Upper lobe of right lung (tissue), 1 donor: ENCODE results near the gene TAF3. TPM values are rescaled to one million over a fixed set of nuclear protein-coding genes. Genes with fewer than 3 reads are reported as not detected.

ENCODE experiments used
- ATAC-seq: fragments of 200-7000 bp; cut with Tn5 transposase; one replicate; pipeline ENCODE4 v1.9.1; 2020; ENCODE audit warnings: mild to moderate bottlenecking, moderate library complexity
- DNase-seq: peaks from one replicate; pipeline ENCODE4 v3.0.0-alpha.2; 2020
- H3K27ac ChIP-seq: fragments of 200-600 bp; one replicate; pipeline ENCODE4 v1.8.0; 2022
- H3K27me3 ChIP-seq: fragments of 200-600 bp; one replicate; pipeline ENCODE4 v1.8.0; 2022; ENCODE audit warnings: mild to moderate bottlenecking
- H3K36me3 ChIP-seq: fragments of 200-600 bp; one replicate; pipeline ENCODE4 v1.8.0; 2022
- H3K4me1 ChIP-seq: fragments of 200-600 bp; one replicate; pipeline ENCODE4 v1.8.0; 2022
- H3K4me3 ChIP-seq: fragments of 200-600 bp; one replicate; pipeline ENCODE4 v1.8.0; 2022; ENCODE audit warnings: mild to moderate bottlenecking
- H3K9me3 ChIP-seq: fragments of 200-600 bp; one replicate; pipeline ENCODE4 v1.8.0; 2022
- intact Hi-C: fragments of 100-400 bp; cut with DNase I; formaldehyde crosslinking; loops from one replicate; pipeline ENCODE4 v1.11.0; 2022
- total RNA-seq: library from RNA; stranded (reverse); fragmentation: NEBNext Ultra II Directional; extraction: Animal tissue kit (Norgen Biotek cat#: 25700); gene quantifications from one replicate; pipeline ENCODE4 v1.2.1, GENCODE V29; 2021
- TF ChIP-seq, protein P1 (sequence below): fragments of 200-600 bp; IDR thresholded peaks from one replicate; pipeline ENCODE4 v1.8.0; 2022; ENCODE audit warnings: antibody characterized with exemption
- donor health status: DM: no; HTN: yes; CAD: no; lungs with severe emphysema.

Gene TAF3
- total RNA-seq, 1 donor from 2014 or later: 11.8 TPM

DNA sequence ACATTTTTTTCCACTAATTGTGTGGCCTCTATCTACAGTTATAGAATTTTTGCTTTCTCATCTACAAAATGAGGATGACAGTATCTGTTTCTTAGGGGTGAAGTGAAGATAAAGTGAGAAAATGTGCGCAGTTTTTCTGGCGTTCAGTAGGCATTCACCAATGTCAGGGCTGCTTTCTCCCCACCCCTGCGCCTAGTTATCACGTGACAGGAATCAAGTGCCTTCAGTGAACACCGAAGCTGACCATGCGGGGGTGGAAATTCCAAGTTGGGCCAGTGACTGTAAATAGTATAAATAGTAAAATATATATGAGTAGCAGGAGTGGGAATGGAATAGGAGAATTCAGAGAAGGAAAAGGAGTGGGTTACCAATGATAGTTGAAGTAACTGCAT lies 77.4 kb downstream of the TAF3 start:
- TF ChIP-seq, protein P1, sequence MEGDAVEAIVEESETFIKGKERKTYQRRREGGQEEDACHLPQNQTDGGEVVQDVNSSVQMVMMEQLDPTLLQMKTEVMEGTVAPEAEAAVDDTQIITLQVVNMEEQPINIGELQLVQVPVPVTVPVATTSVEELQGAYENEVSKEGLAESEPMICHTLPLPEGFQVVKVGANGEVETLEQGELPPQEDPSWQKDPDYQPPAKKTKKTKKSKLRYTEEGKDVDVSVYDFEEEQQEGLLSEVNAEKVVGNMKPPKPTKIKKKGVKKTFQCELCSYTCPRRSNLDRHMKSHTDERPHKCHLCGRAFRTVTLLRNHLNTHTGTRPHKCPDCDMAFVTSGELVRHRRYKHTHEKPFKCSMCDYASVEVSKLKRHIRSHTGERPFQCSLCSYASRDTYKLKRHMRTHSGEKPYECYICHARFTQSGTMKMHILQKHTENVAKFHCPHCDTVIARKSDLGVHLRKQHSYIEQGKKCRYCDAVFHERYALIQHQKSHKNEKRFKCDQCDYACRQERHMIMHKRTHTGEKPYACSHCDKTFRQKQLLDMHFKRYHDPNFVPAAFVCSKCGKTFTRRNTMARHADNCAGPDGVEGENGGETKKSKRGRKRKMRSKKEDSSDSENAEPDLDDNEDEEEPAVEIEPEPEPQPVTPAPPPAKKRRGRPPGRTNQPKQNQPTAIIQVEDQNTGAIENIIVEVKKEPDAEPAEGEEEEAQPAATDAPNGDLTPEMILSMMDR: no peak
- Histone ChIP-seq H3K9me3 (no peaks in the 10 kb centered on the region), H3K4me3 (no peak overlapping the region), H3K27me3 (no peaks in the 10 kb centered on the region), H3K27ac (no peak overlapping the region), H3K36me3 (no peaks in the 10 kb centered on the region), H3K4me1 (peaks cover 9% of the 10 kb centered on the region)
- DNase-seq (no peak), ATAC-seq (no peak)
- intact Hi-C loops: no loop called here

DNA sequence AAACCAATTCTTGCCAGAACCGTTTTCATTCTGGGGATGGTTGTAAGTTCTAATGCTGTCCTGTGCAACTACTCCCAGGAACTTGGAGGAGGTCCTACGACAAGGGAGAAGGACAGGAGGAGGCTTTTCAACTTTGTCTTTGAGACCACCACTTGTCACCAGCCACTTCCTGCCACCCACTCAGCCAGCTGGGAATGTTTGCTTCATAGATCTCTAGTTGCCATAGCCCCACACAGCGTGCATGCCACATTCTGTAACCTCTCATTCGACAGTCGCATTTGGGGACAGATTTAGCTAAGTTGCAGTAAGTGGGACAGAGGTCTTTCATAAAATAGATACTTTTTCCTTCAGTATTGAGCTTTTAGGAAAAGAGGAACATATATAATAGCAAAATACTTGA lies 78.0 kb downstream of the TAF3 start:
- Histone ChIP-seq H3K9me3 (no peaks in the 10 kb centered on the region), H3K4me3 (no peak overlapping the region), H3K4me1 (peaks cover 9% of the 10 kb centered on the region), H3K27me3 (no peaks in the 10 kb centered on the region), H3K27ac (no peak overlapping the region), H3K36me3 (no peaks in the 10 kb centered on the region)
- TF ChIP-seq, protein P1: no peak
- ATAC-seq (no peak), DNase-seq (no peak)
- intact Hi-C loops: no loop called here

DNA sequence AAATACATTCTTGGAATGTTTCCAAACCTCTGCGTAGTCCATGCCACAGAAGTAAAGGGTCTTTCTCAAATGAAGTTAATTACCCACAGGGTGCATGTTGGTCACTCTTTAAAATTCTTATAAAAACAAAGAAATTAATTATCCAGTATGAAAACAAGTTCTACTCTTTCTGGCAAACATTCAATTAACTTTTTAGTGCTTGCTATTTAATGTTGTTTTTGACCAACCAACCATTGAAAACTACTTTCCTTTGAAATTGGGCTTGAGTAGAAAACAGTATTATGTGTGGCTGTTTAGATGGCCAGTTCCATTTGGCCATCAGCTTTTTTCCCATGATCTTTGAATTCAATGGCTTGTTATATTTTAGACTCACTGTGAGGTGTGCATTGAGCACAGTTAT lies 83.0 kb downstream of the TAF3 start:
- Histone ChIP-seq H3K4me3 (no peak overlapping the region), H3K36me3 (no peaks in the 10 kb centered on the region), H3K27me3 (no peaks in the 10 kb centered on the region), H3K4me1 (no peaks in the 10 kb centered on the region), H3K9me3 (no peaks in the 10 kb centered on the region), H3K27ac (no peak overlapping the region)
- TF ChIP-seq, protein P1: no peak
- intact Hi-C loops: no loop called here
- DNase-seq (no peak), ATAC-seq (no peak)

DNA sequence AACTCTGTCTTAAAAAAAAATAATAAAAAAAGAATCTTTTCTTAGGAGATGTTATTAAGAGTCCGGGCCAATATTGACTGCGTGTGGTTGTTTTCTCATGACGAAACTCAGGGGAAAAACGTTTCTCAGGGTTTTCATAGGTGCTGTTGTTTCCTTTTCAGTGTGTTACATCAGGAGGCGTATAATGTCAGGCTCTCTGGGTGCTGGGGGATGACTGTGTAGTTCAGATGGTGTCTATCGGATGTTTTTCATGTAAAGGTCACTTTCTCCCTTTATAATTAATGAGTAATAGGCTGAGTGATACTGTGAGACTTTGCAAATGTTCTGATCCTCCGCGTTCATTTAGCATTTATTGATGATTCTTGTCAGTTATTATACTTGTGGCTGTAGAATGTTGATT lies 84.1 kb downstream of the TAF3 start:
- TF ChIP-seq, protein P1: no peak
- H3K9me3 ChIP-seq: no peaks in the 10 kb centered on the region
- no peak overlapping the region for H3K4me3 ChIP-seq
- H3K36me3 ChIP-seq: no peaks in the 10 kb centered on the region
- no peaks in the 10 kb centered on the region for H3K27me3 ChIP-seq
- ATAC-seq (no peak), DNase-seq (no peak)
- intact Hi-C loops: no loop called here
- H3K27ac ChIP-seq: no peak overlapping the region
- H3K4me1 ChIP-seq: no peaks in the 10 kb centered on the region

DNA sequence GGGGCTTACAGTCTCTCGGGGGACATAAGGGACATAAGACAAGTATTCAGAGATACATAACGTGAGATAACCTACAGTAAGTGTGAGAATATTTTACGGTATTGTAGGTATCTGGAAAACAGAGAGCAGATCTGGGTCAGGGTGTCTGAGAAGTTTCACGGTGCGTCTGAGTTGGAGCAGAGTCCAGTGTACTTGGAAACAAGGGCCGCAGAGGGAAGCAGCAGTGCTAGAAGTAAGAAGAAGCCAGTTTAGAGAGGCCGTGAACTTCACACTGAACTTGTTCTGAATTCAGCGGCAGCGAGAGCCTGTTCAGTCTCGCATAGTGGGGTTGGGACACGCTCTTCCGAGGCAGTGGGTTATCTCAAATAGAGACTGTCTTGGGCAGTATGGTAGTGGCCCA lies 85.5 kb downstream of the TAF3 start:
- Histone ChIP-seq H3K9me3 (no peaks in the 10 kb centered on the region), H3K4me3 (no peak overlapping the region), H3K36me3 (no peaks in the 10 kb centered on the region), H3K4me1 (no peaks in the 10 kb centered on the region), H3K27ac (no peak overlapping the region), H3K27me3 (no peaks in the 10 kb centered on the region)
- DNase-seq: no peak
- no peak for ATAC-seq
- intact Hi-C loops: no loop called here
- TF ChIP-seq, protein P1: no peak

DNA sequence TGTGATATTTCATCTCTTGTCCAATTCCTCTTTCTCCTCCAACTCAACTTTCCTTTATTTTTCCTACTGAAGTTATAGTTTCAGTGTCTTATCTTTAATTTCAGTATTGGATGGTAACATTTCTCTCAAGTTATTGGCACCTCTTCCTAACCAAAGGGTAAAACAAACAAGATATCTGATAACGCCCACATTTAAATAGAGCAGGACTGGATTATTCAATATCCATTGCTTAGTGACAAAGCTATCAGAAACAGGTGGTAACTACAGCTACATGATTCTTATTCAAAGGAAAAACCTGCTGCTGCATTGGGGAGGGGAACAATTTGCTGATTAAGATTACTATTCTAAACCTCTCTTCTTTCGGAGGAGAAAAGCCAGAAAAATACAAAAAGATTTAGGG lies 87.8 kb downstream of the TAF3 start:
- no peaks in the 10 kb centered on the region for H3K36me3 ChIP-seq
- H3K9me3 ChIP-seq: no peaks in the 10 kb centered on the region
- H3K4me3 ChIP-seq: no peak overlapping the region
- H3K27ac ChIP-seq: no peak overlapping the region
- no peaks in the 10 kb centered on the region for H3K4me1 ChIP-seq
- ATAC-seq (no peak), DNase-seq (no peak)
- no peaks in the 10 kb centered on the region for H3K27me3 ChIP-seq
- TF ChIP-seq, protein P1: no peak
- intact Hi-C loops: no loop called here
